Measurements from ENCODE around the gene CCDC33.

CCDC33 gene

DNA sequence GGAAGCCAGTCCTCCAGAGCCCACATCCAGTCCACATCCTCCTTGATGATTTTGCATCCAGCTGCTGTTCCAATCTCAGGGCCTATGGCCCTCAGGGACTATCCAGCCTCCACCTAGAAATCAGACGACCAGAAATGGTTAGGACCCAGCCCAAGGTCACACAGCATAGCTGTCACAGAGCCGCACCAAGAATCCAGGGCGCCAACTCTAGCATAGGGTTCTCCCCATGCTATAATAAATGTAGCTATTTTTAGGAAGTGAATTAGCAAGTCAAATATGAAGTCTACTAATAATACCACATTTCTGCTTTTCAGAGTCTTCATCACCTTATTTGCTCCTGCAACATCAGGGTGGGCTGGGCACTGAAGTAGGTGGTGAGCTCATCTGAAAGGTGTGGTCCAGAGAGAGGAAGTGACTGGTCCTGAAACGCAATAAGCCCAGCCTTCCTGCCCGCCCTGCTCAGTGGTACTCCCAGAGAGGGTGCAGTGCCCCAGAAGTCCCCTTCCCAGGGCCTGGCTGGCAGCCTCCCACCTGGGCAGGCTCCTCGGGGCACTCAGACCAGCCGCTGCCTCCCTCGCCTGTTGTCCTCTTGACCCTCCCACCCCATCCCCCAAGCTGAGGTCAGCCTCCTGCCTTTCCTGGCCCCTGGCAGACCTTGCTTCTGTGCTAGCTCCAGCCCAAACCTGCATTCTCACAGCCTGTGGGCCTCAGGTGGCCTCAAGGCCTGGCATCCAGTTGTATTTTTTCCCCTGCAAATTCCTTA lies 148.9 kb downstream of the CCDC33 start:
- no peak for DNase-seq

GRCh38 chr15:74385733-74386132 lies 149.6 kb downstream of the CCDC33 start:
- no peak for DNase-seq
